ENCODE measurements around the gene UQCRHL.
"Not testable (repeated sequence)": the region's sequence is repeated elsewhere in the genome, so short reads cannot be mapped to it uniquely, and the experiment has no call there.

The UQCRHL gene
- total RNA-seq = 1.2 to 3.4 reads per million in 2 donors

- DNase-seq = not testable (repeated sequence)
Measured at GRCh38 chr1:15807549-15807948, at the start of gene UQCRHL. Gene UQCRHL, minus strand, starts transcription at chr1:15807649. Its CDS starts 0 bp downstream, at chr1:15807649.

GRCh38 chr1:15856888-15857287 is 49.4 kb upstream of the UQCRHL start:
- DNase-seq = no peak

GRCh38 chr1:15852828-15853302 is 45.4 kb upstream of the UQCRHL start:
- DNase-seq = no peak

GRCh38 chr1:15852036-15852827 is 44.8 kb upstream of the UQCRHL start:
- peak in 1 of 5 experiments; percentile 32 for DNase-seq

GRCh38 chr1:15851210-15852035 is 44.0 kb upstream of the UQCRHL start:
- no peak for DNase-seq

GRCh38 chr1:15850471-15851001 is 43.1 kb upstream of the UQCRHL start:
- DNase-seq = no peak

- DNase-seq = peak in 2 of 5 experiments; percentile 9 to 12
Measured at GRCh38 chr1:15849775-15850324, 42.4 kb upstream of the UQCRHL start.

GRCh38 chr1:15848929-15849774 is 41.7 kb upstream of the UQCRHL start:
- DNase-seq = peak; percentile 30 to 78 (median 55)

- peak in 4 of 5 experiments; percentile 24 to 75 (median 30) for DNase-seq
Measured at GRCh38 chr1:15848143-15848928, 40.9 kb upstream of the UQCRHL start.

GRCh38 chr1:15847893-15848142 is 40.4 kb upstream of the UQCRHL start:
- no peak for DNase-seq

GRCh38 chr1:15847100-15847892 is 39.8 kb upstream of the UQCRHL start, which contains the start of gene SPEN:
Gene SPEN, plus strand, starts transcription at chr1:15847707. Its CDS starts 361 bp downstream, at chr1:15848068.
- DNase-seq = peak; percentile 96 to 99 (median 98)

GRCh38 chr1:15846056-15846455 is 38.6 kb upstream of the UQCRHL start:
- not testable (repeated sequence) for DNase-seq

GRCh38 chr1:15843826-15844572 is 36.5 kb upstream of the UQCRHL start:
- DNase-seq = peak in 1 of 5 experiments; percentile 59

GRCh38 chr1:15838721-15839120 is 31.3 kb upstream of the UQCRHL start:
- DNase-seq = no peak

- DNase-seq = no peak
Measured at GRCh38 chr1:15837931-15838330, 30.5 kb upstream of the UQCRHL start.

- peak in 3 of 5 experiments; percentile 29 to 47 (median 37) for DNase-seq
Measured at GRCh38 chr1:15836772-15837669, 29.6 kb upstream of the UQCRHL start.

- not testable (repeated sequence) for DNase-seq
Measured at GRCh38 chr1:15836511-15836771, 29.0 kb upstream of the UQCRHL start.

- DNase-seq = peak; percentile 96 to 100 (median 99)
Measured at GRCh38 chr1:15835741-15836510, 28.5 kb upstream of the UQCRHL start.

Measured in T-helper 2 cell (primary cell).